Measurements from ENCODE around the gene AVPI1.

- TF ChIP-seq EZH2 (IDR thresholded peaks at IDR 0.05; ENCODE audit: low read length) (no peak), CTCF (optimal IDR thresholded peaks at IDR 0.05 in 1 of 3, IDR thresholded peaks at IDR 0.05 in 1 of 3, conservative IDR thresholded peaks at IDR 0.05 in 1 of 3; ENCODE audit: extremely low read depth in 1 of 3, insufficient read depth in 2 of 3, low read length in 3 of 3) (no peak)
Measured at GRCh38 chr10:97729014-97729413, 42.0 kb upstream of the AVPI1 start.
